ENCODE measurements around the gene MPI. TPM values are rescaled to one million over a fixed set of nuclear protein-coding genes. Genes with fewer than 3 reads are reported as not detected.

Gene MPI
- total and polyA plus RNA-seq, 4 donors: 16.1 to 38.4 (median 31.9) TPM

GRCh38 chr15:74863239-74864056 lies 26.4 kb upstream of the MPI start:
- 82% methylated on average over 11 of the region's 11 CpGs for WGBS
- TF ChIP-seq JUND (IDR thresholded peaks at IDR 0.05) (no peak), NR2F2 (IDR thresholded peaks at IDR 0.05) (no peak), SP1 (IDR thresholded peaks at IDR 0.05) (no peak), FOXA2 (IDR thresholded peaks at IDR 0.05) (no peak), HNF4A (conservative IDR thresholded peaks at IDR 0.05) (no peak), GABPA (IDR thresholded peaks at IDR 0.05 in 1 of 2, conservative IDR thresholded peaks at IDR 0.05 in 1 of 2) (no peak), HNF4G (IDR thresholded peaks at IDR 0.05) (no peak), RXRA (IDR thresholded peaks at IDR 0.05) (no peak), ZBTB33 (IDR thresholded peaks at IDR 0.05) (no peak), FOXA1 (IDR thresholded peaks at IDR 0.05) (no peak), RAD21 (IDR thresholded peaks at IDR 0.05) (no peak)
- H3K9me3 ChIP-seq (ENCODE audit: control insufficient read depth in 4 of 4, low read length in 3 of 4): no peaks in the 10 kb centered on the region
- peaks cover 0 to 2% (median 0%) of the 10 kb centered on the region in 4 donors for H3K36me3 ChIP-seq (ENCODE audit: control insufficient read depth in 4 of 4, insufficient read depth in 3 of 4, low read depth in 1 of 4, low read length in 3 of 4)
- H3K27ac ChIP-seq (ENCODE audit: low read depth in 1 of 2, low read length in 2 of 2): no peak overlapping the region
- no peak overlapping the region for H3K4me3 ChIP-seq (ENCODE audit: low read depth in 1 of 3, low read length in 3 of 3)
- H3K4me1 ChIP-seq (ENCODE audit: control insufficient read depth in 4 of 4, insufficient read depth in 4 of 4, low read length in 3 of 4): peaks cover 14 to 21% (median 18%) of the 10 kb centered on the region in 4 donors
- H3K9ac ChIP-seq (ENCODE audit: low read depth in 1 of 2, low read length in 2 of 2): no peak overlapping the region
- no peak for DNase-seq (ENCODE audit: low spot score)
- H3K27me3 ChIP-seq (ENCODE audit: control insufficient read depth in 4 of 4, insufficient read depth in 4 of 4, low read length in 3 of 4): no peaks in the 10 kb centered on the region

- Histone ChIP-seq H3K4me1 (ENCODE audit: control insufficient read depth in 4 of 4, insufficient read depth in 4 of 4, low read length in 3 of 4) (peaks cover 16 to 25% (median 20%) of the 10 kb centered on the region in 4 donors), H3K4me3 (ENCODE audit: low read depth in 1 of 3, low read length in 3 of 3) (no peak overlapping the region), H3K36me3 (ENCODE audit: control insufficient read depth in 4 of 4, insufficient read depth in 3 of 4, low read depth in 1 of 4, low read length in 3 of 4) (peaks cover 0 to 2% (median 0%) of the 10 kb centered on the region in 4 donors), H3K9ac (ENCODE audit: low read depth in 1 of 2, low read length in 2 of 2) (no peak overlapping the region), H3K27me3 (ENCODE audit: control insufficient read depth in 4 of 4, insufficient read depth in 4 of 4, low read length in 3 of 4) (no peaks in the 10 kb centered on the region), H3K9me3 (ENCODE audit: control insufficient read depth in 4 of 4, low read length in 3 of 4) (no peaks in the 10 kb centered on the region), H3K27ac (ENCODE audit: low read depth in 1 of 2, low read length in 2 of 2) (no peak overlapping the region)
- DNase-seq (ENCODE audit: low spot score): no peak
- TF ChIP-seq FOXA2 (IDR thresholded peaks at IDR 0.05) (no peak), ATF3 (IDR thresholded peaks at IDR 0.05) (no peak), FOXA1 (IDR thresholded peaks at IDR 0.05) (no peak), RXRA (IDR thresholded peaks at IDR 0.05) (no peak), TAF1 (conservative IDR thresholded peaks at IDR 0.05) (no peak), HNF4G (IDR thresholded peaks at IDR 0.05) (no peak), GABPA (IDR thresholded peaks at IDR 0.05 in 1 of 2, conservative IDR thresholded peaks at IDR 0.05 in 1 of 2) (no peak), CTCF (IDR thresholded peaks at IDR 0.05; ENCODE audit: low read depth, low read length, missing input control) (no peak), YY1 (IDR thresholded peaks at IDR 0.05) (no peak), RAD21 (IDR thresholded peaks at IDR 0.05) (no peak), JUND (IDR thresholded peaks at IDR 0.05) (no peak), HNF4A (conservative IDR thresholded peaks at IDR 0.05) (no peak), SP1 (IDR thresholded peaks at IDR 0.05) (no peak), REST (IDR thresholded peaks at IDR 0.05) (no peak), EGR1 (IDR thresholded peaks at IDR 0.05; ENCODE audit: low read depth in 2 of 2) (no peak), NR2F2 (IDR thresholded peaks at IDR 0.05) (no peak), ZBTB33 (IDR thresholded peaks at IDR 0.05) (no peak)
- WGBS: 81% methylated on average over 6 of the region's 6 CpGs
These were observed 25.5 kb upstream of the MPI start for GRCh38 chr15:74864296-74864695.

All from liver (tissue), 9 donors.